ENCODE data around the gene TLR9.
"Not testable (repeated sequence)": the region's sequence is repeated elsewhere in the genome, so short reads cannot be mapped to it uniquely, and the experiment has no call there.

Gene TLR9

GRCh38 chr3:52197499-52197841 lies 28.0 kb downstream of the TLR9 start:
- DNase-seq (ENCODE audit: low read depth in 1 of 2, low spot score in 1 of 2), result no peak

GRCh38 chr3:52196977-52197376 lies 28.5 kb downstream of the TLR9 start:
- DNase-seq (ENCODE audit: low read depth in 1 of 2, low spot score in 1 of 2), result no peak

GRCh38 chr3:52195823-52196331 lies 29.6 kb downstream of the TLR9 start:
- DNase-seq (ENCODE audit: low read depth in 1 of 2, low spot score in 1 of 2), result no peak

GRCh38 chr3:52195291-52195597 lies 30.2 kb downstream of the TLR9 start:
- no peak for DNase-seq (ENCODE audit: low read depth in 1 of 2, low spot score in 1 of 2)

- DNase-seq (ENCODE audit: low read depth in 1 of 2, low spot score in 1 of 2), result no peak
These were observed 30.8 kb downstream of the TLR9 start for GRCh38 chr3:52194485-52195290.

GRCh38 chr3:52193065-52193464 lies 32.4 kb downstream of the TLR9 start:
- no peak for DNase-seq (ENCODE audit: low read depth in 1 of 2, low spot score in 1 of 2)

- DNase-seq (ENCODE audit: low read depth in 1 of 2, low spot score in 1 of 2), result no peak
These were observed 33.8 kb downstream of the TLR9 start for GRCh38 chr3:52191663-52192062.

GRCh38 chr3:52190294-52191074 lies 35.0 kb downstream of the TLR9 start:
- DNase-seq (ENCODE audit: low read depth in 1 of 2, low spot score in 1 of 2), result no peak

GRCh38 chr3:52188556-52188955 lies 36.9 kb downstream of the TLR9 start:
- no peak for DNase-seq (ENCODE audit: low read depth in 1 of 2, low spot score in 1 of 2)

- DNase-seq (ENCODE audit: low read depth in 1 of 2, low spot score in 1 of 2), result no peak
These were observed 38.7 kb downstream of the TLR9 start for GRCh38 chr3:52186729-52187128.

GRCh38 chr3:52185837-52186236 lies 39.6 kb downstream of the TLR9 start:
- no peak for DNase-seq (ENCODE audit: low read depth in 1 of 2, low spot score in 1 of 2)

- DNase-seq (ENCODE audit: low read depth in 1 of 2, low spot score in 1 of 2), result no peak
These were observed 40.1 kb downstream of the TLR9 start for GRCh38 chr3:52185311-52185710.

- no peak for DNase-seq (ENCODE audit: low read depth in 1 of 2, low spot score in 1 of 2)
These were observed 40.8 kb downstream of the TLR9 start for GRCh38 chr3:52184690-52185089.

GRCh38 chr3:52183786-52184445 lies 41.5 kb downstream of the TLR9 start:
- no peak for DNase-seq (ENCODE audit: low read depth in 1 of 2, low spot score in 1 of 2)

GRCh38 chr3:52182691-52183090 lies 42.8 kb downstream of the TLR9 start:
- no peak for DNase-seq (ENCODE audit: low read depth in 1 of 2, low spot score in 1 of 2)

- no peak for DNase-seq (ENCODE audit: low read depth in 1 of 2, low spot score in 1 of 2)
These were observed 43.2 kb downstream of the TLR9 start for GRCh38 chr3:52182196-52182595.

GRCh38 chr3:52181543-52181942 lies 43.9 kb downstream of the TLR9 start:
- DNase-seq (ENCODE audit: low read depth in 1 of 2, low spot score in 1 of 2), result no peak

GRCh38 chr3:52178537-52178936 lies 46.9 kb downstream of the TLR9 start:
- DNase-seq (ENCODE audit: low read depth in 1 of 2, low spot score in 1 of 2), result no peak

- not testable (repeated sequence) for DNase-seq (ENCODE audit: low read depth in 1 of 2, low spot score in 1 of 2)
These were observed 47.3 kb downstream of the TLR9 start for GRCh38 chr3:52178126-52178525.

- DNase-seq (ENCODE audit: low read depth in 1 of 2, low spot score in 1 of 2), result no peak
These were observed 47.8 kb downstream of the TLR9 start for GRCh38 chr3:52177701-52178042.

GRCh38 chr3:52176951-52177700 lies 48.3 kb downstream of the TLR9 start:
- DNase-seq (ENCODE audit: low read depth in 1 of 2, low spot score in 1 of 2), result no peak

Data from activated CD4-positive, alpha-beta T cell treated with anti-CD3 and anti-CD28 coated beads, Interleukin-2, amount 50 U/mL, for 24 hours (primary cell).